ENCODE results near the gene PTPN14. TPM values are rescaled to one million over a fixed set of nuclear protein-coding genes. Genes with fewer than 3 reads are reported as not detected.

Gene PTPN14
- total RNA-seq, 1 experiment from 2014 or later = 37.5 TPM

DNA sequence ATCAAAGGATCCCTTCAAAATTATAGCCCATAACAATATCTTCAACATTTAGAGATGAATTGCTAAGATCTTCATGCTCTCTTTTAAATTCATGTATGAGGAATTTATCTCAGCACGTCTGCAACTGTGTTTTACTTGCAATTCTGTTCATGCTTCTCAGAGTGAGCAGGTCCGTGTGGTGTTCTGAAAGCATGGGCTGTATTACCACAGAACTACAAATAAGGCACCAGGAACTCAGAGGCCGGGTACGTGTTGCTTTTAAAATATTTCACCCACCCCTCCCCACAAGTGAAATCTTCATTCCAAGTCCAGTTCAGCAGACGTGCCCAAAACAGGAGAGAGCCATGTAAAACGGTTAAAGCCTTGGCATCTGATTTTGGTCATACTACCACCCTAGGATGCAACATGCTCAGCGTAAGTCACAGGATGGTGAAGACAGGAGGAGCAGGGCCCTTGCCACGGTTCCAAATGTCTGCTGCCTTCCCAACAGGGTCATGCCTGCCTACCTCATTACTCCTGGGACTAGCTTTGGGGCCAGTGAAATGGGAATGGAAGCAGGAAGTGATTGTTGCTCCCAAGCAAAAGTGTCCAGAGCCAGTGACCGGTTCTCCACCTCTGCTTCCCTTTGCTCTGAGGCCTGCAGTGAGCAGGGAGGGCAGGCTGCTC, 133.7 kb downstream of the PTPN14 start:
- no peak for DNase-seq (ENCODE audit: low read depth, low spot score)
- ChIA-PET RAD21 (ENCODE audit: low non-redundant PET in 1 of 2, low total read pairs in 2 of 2, uncharacterized antibody in 2 of 2, unreplicated experiment in 2 of 2) (no interaction called here), POLR2A (no interaction called here), CTCF (no interaction called here)
- no peak overlapping the region for H3K4me3 ChIP-seq (replicated peaks in 1 of 2; ENCODE audit: low read depth in 1 of 2, low read length in 2 of 2)
- no peak for TF ChIP-seq FOSL1 (IDR thresholded peaks at IDR 0.05; ENCODE audit: low read depth)
- TF ChIP-seq, protein P1, sequence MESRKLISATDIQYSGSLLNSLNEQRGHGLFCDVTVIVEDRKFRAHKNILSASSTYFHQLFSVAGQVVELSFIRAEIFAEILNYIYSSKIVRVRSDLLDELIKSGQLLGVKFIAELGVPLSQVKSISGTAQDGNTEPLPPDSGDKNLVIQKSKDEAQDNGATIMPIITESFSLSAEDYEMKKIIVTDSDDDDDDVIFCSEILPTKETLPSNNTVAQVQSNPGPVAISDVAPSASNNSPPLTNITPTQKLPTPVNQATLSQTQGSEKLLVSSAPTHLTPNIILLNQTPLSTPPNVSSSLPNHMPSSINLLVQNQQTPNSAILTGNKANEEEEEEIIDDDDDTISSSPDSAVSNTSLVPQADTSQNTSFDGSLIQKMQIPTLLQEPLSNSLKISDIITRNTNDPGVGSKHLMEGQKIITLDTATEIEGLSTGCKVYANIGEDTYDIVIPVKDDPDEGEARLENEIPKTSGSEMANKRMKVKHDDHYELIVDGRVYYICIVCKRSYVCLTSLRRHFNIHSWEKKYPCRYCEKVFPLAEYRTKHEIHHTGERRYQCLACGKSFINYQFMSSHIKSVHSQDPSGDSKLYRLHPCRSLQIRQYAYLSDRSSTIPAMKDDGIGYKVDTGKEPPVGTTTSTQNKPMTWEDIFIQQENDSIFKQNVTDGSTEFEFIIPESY (IDR thresholded peaks at IDR 0.05; ENCODE audit: extremely low read depth, insufficient replicate concordance, low read length) = no peak
- no peak for TF ChIP-seq POLR2A (IDR thresholded peaks at IDR 0.05; ENCODE audit: borderline replicate concordance, extremely low read depth, insufficient read depth, insufficient read length)
- no peak for TF ChIP-seq SP1 (IDR thresholded peaks at IDR 0.05; ENCODE audit: low read depth)
- TF ChIP-seq SIN3A (IDR thresholded peaks at IDR 0.05; ENCODE audit: low read depth) = no peak
- no peak for TF ChIP-seq YY1 (IDR thresholded peaks at IDR 0.05; ENCODE audit: extremely low read depth, insufficient replicate concordance, low read depth, low read length)
- no peak for TF ChIP-seq CEBPB (IDR thresholded peaks at IDR 0.05; ENCODE audit: low read depth)
- no peak for TF ChIP-seq JUND (IDR thresholded peaks at IDR 0.05)
- TF ChIP-seq, protein P2, sequence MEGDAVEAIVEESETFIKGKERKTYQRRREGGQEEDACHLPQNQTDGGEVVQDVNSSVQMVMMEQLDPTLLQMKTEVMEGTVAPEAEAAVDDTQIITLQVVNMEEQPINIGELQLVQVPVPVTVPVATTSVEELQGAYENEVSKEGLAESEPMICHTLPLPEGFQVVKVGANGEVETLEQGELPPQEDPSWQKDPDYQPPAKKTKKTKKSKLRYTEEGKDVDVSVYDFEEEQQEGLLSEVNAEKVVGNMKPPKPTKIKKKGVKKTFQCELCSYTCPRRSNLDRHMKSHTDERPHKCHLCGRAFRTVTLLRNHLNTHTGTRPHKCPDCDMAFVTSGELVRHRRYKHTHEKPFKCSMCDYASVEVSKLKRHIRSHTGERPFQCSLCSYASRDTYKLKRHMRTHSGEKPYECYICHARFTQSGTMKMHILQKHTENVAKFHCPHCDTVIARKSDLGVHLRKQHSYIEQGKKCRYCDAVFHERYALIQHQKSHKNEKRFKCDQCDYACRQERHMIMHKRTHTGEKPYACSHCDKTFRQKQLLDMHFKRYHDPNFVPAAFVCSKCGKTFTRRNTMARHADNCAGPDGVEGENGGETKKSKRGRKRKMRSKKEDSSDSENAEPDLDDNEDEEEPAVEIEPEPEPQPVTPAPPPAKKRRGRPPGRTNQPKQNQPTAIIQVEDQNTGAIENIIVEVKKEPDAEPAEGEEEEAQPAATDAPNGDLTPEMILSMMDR (IDR thresholded peaks at IDR 0.05 in 2 of 3, conservative IDR thresholded peaks at IDR 0.05 in 1 of 3; ENCODE audit: borderline replicate concordance in 1 of 3, insufficient read depth in 1 of 3, low read depth in 2 of 3, low read length in 2 of 3) = no peak
- H3K9me3 ChIP-seq (ENCODE audit: control insufficient read depth in 1 of 2, insufficient read depth in 1 of 2, low read depth in 1 of 2, low read length in 2 of 2) = no peaks in the 10 kb centered on the region
- H3K36me3 ChIP-seq (ENCODE audit: control insufficient read depth in 1 of 2, insufficient read depth in 2 of 2, low read length in 2 of 2) = no peaks in the 10 kb centered on the region
- intact Hi-C loops (cut with micrococcal nuclease) = no loop called here
- no peak overlapping the region for H2AFZ ChIP-seq (ENCODE audit: low read depth, low read length, poor library complexity, severe bottlenecking)
- peaks cover 4% of the 10 kb centered on the region; the same call in 1 of the 2 replicates for H4K20me1 ChIP-seq (ENCODE audit: insufficient read depth)
- H3K27ac ChIP-seq (ENCODE audit: low read depth, low read length) = no peak overlapping the region
- ATAC-seq = no peak
- H3K9ac ChIP-seq (ENCODE audit: low read length) = no peak overlapping the region
- H3K79me2 ChIP-seq (ENCODE audit: insufficient read depth, low read length) = peaks cover 8% of the 10 kb centered on the region; the same call in 1 of the 2 replicates
- H3K4me2 ChIP-seq (ENCODE audit: low read length) = no peak overlapping the region
- no peaks in the 10 kb centered on the region for H3K27me3 ChIP-seq (ENCODE audit: insufficient read depth, low read length)
- H3K4me1 ChIP-seq (ENCODE audit: control insufficient read depth in 1 of 2, insufficient read depth in 2 of 2, low read length in 2 of 2) = peaks cover 10 to 12% of the 10 kb centered on the region in 2 experiments; a peak in 3 of 4 replicates
- BruUV-seq (replicated peaks) = no TSS peak
- H3K9me2 ChIP-seq (ENCODE audit: insufficient read depth) = no peaks in the 10 kb centered on the region
